GM21619 (cell line): Measurements from ENCODE around the gene CAVIN4.

ENCODE experiments used
- ATAC-seq: cut with Tn5 transposase; IDR thresholded peaks from one replicate; pipeline ENCODE4 v1.9.1; 2021; ENCODE audit not compliant: unreplicated experiment

Gene CAVIN4

DNA sequence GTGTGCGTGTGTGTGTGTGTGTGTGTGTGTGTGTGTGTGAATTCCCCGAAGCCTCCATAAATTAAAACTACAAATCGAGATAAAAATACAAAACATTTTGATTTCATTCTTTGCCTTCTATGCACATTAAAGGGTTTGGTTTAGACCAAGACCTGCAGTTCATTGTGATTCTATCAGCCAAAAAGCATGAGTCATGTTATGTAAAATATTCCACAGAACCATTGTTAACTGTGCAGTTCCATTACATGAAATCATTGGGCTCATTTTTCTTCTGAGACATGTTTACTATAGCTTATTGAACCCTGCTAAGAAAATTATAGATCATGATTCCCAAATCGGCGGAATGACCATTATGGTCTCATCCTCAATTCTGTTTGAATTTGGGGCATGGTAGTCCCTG lies 11.7 kb downstream of the CAVIN4 start:
- no peak for ATAC-seq

DNA sequence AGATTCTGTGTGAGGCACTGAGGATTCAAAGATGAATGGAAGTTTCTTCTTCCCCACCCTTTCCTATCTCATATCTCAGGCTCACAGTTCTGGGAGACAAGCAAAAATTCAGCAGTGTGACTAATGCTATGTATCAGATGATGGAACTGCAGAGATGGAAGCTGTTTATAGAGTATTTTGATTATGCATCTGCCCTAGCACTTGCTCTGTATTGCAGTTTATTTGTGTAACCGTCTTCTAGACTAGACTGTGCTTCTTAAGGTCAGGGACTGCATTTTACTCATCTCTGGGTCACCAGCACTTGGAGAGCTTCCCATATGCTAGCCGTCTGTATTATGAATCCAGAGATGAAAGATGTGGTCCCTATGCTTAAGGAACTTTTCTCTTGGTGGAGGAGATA lies 12.6 kb downstream of the CAVIN4 start:
- ATAC-seq: no peak

DNA sequence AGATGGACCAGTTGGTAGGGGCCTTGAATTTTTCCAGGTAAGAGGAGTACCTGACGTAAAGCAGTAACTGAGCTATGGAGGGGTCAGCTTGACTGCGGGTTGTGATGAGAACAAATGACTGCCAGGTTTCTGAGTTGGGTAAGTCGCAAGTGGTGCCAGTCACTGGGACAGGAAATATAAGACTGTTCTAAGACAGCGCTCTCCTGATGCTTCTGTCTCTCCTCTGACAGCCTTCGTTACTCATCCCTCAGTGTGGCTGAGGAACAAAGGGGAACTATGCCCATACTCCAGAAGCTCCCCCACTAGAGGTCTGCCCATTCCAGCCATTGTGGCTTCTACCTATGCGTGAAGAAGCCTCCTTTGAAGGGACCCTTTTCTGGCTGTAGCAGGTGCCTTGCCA lies 13.3 kb downstream of the CAVIN4 start:
- no peak for ATAC-seq

DNA sequence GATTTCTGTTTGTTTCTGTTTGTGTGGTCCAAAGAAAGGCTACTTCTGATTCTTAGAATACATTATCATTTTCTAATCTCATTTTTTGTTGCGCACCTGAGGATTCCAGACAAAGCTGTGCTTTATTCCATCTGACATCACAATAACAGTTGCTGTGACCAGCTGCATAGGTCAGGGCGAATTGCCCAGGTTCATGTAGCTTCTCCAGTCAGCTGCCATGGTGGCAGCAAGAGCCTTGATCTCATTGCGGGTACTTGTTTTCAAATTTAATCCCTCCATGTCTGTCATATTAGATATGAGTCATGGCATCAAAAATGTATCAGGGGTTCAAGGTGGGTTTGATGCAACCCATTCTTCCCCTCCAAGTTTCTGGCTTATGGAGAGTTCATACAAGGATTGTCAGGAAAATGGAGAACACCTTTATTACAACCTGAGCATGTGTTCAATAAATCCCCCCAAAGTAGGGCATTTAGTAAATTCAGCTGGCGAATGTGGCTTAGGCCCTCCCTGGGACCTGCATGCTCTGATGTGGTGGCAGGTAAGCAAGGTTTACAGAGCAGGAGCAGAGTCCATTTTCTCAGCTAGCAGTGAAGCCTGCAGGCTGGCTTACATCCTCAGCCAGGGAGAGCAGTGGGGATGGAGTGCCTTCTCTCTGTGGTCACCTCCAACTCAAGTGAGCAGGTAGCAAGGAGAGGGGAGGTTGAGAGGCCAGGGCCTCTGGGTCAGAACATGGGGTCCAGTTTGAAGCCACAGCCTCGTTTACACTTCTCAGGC lies 13.9 kb downstream of the CAVIN4 start:
- ATAC-seq: no peak

DNA sequence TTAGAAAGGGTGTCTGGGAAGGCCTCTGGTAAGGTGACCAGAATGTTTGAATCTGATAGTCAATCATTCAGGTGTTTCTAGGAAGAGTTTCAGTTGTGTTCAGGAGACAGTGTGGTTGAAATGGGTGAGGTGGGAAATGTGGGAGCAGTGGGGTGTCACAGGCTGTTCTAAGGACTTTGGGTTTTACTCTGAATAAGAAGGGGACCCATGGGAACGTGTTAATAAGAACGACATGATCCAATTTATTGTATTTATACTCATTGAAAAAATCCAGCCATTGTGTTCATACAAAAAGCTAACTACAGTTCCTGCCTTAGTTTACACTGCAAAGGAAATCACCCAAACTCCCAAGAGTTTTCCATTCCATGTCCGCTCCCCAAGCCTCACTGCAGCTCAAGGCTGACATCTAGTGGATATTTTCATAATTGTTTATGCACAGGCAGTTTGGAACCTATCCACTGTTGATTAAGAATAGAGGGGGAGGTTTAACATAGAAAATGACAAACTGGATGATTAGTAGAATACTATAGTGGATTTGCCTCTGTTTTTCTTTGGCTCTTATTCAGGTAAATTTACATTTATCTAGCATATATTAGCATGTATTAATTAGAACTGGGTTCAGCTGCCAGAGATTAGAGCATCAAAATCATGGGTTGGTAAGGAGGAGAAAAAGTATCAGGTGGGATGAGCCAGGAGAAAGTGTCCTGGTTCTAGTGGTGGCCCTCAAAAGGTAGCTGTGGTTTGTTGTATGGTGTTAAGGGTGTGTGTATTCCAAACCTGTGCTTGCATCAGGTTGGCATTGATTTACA lies 17.7 kb downstream of the CAVIN4 start:
- no peak for ATAC-seq

DNA sequence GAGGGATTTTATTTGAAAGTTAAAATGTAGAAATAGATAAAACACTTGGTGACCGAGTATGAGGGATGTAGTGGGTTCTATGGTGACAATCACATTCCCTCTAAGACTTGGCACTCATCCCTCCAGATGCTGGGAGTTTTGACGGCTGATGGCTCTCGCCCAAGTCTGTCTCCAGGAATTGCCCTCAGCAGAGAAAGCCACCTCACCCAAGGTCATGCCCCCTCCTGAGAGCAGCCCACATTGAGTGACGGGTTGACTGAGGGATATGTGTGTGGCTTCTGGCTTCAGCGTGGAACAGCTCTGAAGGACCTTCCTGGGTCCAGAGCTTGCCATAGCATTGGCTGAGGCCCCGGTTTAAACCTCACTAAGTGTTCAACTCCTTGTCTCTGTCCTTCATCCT lies 19.4 kb downstream of the CAVIN4 start:
- ATAC-seq: no peak

DNA sequence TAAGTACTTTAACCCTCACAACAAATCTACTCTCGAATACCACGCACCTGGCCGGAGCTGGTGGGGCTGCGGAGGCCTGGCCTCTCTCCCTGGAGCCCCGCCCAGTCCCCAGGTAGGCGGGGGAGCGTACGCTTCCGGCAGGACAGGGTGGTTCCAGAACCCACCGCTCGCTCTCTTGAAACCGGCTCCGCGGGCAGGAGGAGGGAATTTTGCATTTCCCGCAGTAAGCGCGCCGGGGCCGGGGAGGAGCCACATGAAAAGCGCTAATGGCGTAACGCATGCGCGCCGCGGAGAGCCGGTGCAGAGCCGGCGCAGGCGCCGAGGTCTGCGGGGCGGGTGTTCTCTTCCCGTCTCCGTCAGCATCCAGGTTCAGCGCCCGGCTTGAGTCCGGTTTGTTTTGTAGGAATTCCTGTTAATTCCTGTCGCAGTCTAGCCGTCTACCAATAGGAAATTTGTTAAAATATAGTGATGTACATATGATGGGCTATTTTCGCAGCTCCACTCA lies 20.8 kb downstream of the CAVIN4 start:
- peak; percentile 77 for ATAC-seq

DNA sequence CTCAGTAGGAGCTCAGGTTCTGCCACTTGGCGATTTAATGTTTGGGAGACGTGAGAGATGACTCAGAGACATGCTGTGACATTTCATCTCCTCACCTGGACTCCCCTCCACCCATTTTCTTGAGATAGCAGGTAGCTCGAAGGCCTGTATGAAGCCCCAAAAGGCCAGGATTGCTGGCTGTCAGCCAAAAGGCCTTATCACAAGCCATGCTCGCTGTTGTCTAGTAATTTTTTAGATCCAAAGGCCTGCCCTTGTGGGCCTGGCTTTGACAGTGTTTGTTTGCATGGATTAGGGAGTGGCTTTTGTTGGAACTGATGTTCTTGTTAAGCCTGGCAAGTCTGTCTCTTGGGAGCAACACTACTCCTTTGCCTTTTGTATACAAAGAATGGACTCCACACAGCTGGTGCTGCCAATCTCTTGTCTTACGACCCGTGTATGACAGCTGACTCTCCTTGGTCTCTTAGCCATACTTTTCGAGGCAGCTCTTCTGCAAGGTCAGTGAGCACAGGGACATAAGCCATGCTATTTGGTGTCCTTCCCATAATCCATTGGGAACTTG lies 22.7 kb downstream of the CAVIN4 start:
- no peak for ATAC-seq

DNA sequence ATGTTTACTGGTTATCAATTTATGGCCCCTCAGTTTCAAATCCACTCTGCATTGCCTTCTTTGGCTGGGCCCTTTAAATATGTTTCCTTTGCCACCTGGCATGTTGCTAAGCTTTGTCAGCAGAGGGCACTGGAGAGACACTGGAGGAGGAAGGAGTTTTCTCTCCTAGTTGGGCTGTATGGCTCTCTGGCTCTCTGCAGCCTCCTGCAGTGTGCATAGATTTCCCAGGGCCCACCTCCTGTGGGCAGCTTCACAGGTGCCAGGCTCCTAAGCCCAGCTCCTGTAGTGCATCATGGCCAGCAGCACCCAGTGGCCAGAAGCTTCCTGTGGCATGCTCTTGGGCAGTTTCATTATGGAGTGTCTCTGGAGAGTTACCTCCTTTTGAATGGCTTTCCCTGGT lies 23.3 kb downstream of the CAVIN4 start:
- peak; percentile 57 for ATAC-seq

DNA sequence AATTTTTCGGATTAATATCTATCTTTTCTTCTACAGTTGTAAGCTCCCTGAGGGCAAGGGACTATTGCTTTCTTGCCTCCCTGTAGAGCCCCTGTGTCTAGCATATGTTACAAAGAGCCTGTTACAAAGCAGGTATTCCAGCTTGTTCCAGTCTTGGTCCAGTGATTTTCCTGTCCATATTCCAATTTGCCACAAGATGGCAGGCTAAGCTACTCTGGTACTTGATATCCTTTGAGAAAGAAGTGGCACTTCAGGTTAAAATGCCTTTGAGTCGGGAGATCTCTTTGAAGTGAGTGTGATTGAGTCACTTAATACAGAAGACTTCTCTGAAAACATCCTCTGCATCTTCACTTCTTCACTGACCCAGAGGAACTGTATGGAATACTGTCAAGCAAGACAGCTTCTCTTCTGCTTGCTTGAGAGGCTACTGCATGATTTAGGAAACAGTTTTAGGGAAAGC lies 24.5 kb downstream of the CAVIN4 start:
- no peak for ATAC-seq

DNA sequence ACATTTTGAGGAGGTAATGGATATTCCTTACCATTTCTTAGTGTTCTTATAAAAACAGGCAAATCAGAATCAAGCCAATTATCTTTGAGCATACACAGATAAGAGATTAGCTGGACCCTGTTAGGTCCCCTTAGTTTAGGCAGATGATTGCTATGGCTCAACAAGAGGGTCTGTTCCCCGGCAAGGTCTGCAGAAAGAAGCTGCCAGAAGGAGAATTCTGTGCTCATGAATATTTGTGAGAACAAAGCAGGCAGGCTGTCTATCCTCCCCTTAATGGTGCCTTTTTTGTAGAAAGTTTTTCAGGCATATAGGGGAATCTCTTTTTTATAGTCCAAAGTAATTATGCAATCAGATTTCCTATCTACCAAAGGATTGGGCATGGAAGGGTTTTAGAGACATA lies 27.5 kb downstream of the CAVIN4 start:
- no peak for ATAC-seq

DNA sequence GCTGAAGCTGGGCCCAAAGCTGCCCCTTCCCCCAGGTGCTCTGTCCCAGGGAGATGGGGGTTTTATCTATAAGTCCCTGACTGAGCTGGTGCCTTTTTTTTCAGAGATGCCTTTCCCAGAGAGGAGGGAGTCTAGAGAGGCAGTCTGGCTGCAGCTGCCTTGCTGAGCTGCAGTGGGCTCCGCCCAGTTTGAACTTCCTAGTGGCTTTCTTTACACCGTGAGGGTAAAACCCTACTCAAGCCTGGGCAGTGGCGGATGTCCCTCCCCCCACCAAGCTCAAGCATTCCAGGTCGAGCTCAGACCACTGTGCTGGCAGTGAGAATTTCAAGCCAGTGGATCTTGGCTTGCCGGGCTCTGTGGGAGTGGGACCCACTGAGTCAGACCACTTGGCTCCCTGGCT lies 41.3 kb downstream of the CAVIN4 start:
- no peak for ATAC-seq

DNA sequence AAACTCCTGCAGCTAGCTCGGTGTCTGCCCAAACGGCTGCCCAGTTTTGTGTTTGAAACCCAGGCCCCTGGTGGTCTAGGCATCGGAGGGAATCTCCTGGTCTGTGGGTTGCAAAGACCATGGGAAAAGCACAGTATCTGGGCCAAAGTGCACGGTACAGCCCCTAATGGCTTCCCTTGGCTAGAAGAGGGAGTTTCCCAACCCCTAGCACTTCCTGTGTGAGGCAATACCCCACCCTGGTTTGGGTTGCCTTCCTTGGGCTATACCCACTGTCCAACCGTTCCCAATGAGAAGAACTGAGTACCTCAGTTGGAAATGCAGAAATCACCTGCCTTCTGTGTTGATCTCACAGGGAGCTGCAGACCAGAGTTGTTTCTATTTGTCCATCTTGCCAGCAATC lies 41.8 kb downstream of the CAVIN4 start:
- ATAC-seq: no peak

DNA sequence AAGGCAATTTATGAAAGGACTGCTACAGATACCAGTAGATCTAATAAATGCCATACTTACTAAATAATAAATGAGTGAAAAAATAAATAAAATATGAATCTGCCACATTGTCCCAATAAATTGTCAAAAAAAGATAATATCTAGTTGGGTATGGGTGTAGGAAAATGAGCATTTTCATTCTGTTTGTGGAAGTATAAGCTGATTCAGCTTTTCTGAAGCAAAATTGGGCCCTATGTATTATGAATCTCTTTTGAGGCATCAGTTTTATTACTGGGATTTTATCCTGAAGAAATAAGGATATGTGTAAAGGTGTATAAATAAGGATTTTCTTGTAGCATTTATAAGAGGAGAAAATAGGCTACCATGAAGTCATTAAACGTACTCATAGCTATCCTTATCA lies 46.1 kb downstream of the CAVIN4 start:
- no peak for ATAC-seq

DNA sequence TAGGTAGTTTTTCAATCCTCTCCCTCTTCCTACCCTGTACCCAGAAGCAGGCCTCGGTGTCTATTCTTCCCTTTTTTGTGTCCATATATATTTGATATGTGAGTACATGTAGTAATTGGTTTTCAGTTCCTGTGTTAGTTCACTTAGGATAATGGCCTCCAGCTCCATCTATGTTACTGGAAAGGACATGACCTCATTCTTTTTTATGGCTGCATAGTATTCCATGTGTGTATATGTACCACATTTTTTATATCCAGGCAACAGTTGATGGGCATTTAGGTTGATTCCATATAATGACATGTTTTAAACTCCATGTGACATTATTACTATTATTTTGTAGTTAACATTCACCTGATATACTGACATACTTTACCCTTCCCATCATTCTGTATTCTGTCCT lies 49.1 kb downstream of the CAVIN4 start:
- ATAC-seq: no peak

DNA sequence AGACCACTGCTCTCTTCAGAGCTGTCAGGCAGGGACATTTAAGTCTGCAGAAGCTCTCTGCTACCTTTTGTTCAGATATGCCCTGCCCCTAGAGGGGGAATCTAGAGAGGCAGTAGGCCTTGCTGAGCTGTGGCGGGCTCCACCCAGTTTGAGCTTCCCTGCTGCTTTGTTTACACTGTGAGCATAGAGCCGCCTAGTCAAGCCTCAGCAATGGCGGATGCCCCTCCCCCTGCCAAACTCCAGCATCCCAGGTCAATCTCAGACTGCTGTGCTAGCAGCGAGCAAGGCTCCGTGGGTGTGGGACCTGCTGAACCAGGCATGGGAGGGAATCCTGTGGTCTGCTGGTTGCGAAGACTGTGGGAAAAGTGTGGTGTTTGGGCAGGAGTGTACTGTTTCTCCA lies 59.9 kb downstream of the CAVIN4 start:
- ATAC-seq: no peak
